ENCODE measurements around the gene PCDH1.

The PCDH1 gene

GRCh38 chr5:141832131-141832530, 46.1 kb downstream of the PCDH1 start:
- no peak overlapping the region for H2AFZ ChIP-seq
- no peak overlapping the region for H3K4me3 ChIP-seq (ENCODE audit: low read depth, low read length)
- H3K27ac ChIP-seq = peak overlapping the region; percentile 37
- no peaks in the 10 kb centered on the region for H3K9me3 ChIP-seq (ENCODE audit: control insufficient read depth, low read length)
- H3K4me2 ChIP-seq (ENCODE audit: low read length) = no peak overlapping the region
- no peaks in the 10 kb centered on the region for H3K79me2 ChIP-seq
- H3K9ac ChIP-seq = no peak overlapping the region
- no peaks in the 10 kb centered on the region for H3K36me3 ChIP-seq (ENCODE audit: control insufficient read depth, insufficient read depth, low read length)
- no peak for TF ChIP-seq CTCF (IDR thresholded peaks at IDR 0.05)
- H3K27me3 ChIP-seq (ENCODE audit: control insufficient read depth, insufficient read depth, low read length) = no peaks in the 10 kb centered on the region
- peaks cover 20% of the 10 kb centered on the region for H3K4me1 ChIP-seq

DNA sequence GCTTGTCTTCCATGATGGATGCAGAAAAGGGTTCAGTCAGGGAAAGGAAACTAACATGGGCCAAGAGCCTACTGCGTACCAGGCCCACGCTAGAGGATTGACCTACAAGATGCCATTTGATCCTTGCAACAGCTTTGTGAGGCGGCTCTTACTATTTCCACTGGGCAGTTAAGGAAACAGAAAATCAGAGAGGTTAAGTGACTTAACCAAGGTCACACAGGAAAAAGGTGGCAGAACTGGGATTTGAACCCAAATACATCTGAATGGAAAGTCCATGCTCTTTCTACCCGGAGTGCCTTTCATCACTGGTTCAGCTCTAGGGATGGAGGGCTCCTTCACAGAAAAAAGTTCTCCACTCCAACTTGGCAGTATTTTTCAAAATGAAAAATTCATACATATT, 50.0 kb downstream of the PCDH1 start:
- Histone ChIP-seq H3K4me2 (ENCODE audit: low read length) (no peak overlapping the region), H3K9me3 (ENCODE audit: control insufficient read depth, low read length) (no peaks in the 10 kb centered on the region), H3K79me2 (no peaks in the 10 kb centered on the region), H3K27ac (no peak overlapping the region), H3K4me1 (peaks cover 23% of the 10 kb centered on the region), H3K36me3 (ENCODE audit: control insufficient read depth, insufficient read depth, low read length) (no peaks in the 10 kb centered on the region), H2AFZ (no peak overlapping the region), H3K4me3 (ENCODE audit: low read depth, low read length) (no peak overlapping the region), H3K27me3 (ENCODE audit: control insufficient read depth, insufficient read depth, low read length) (no peaks in the 10 kb centered on the region), H3K9ac (no peak overlapping the region)
- no peak for TF ChIP-seq CTCF (IDR thresholded peaks at IDR 0.05)

DNA sequence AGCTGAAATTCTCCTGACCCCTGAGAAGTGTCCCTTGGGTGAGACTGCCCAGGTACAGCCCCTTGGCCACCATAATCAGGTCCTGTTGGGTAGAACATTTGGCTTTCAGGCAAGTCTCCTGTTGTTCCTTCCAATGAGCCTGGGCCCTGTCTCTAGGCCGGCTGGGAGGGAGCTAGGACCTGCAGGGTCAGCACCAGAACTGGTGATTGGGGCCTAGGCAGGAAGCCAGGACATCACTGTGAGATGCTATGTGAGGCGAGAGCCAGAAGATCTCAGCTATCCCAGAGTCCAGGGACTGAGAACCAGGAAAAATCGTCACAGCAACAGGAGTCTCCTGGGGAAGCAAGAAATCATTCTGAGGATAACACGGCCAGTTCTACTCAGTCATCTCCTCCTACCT, 51.5 kb downstream of the PCDH1 start:
- no peak for TF ChIP-seq CTCF (IDR thresholded peaks at IDR 0.05)
- H3K4me1 ChIP-seq = peaks cover 12% of the 10 kb centered on the region

GRCh38 chr5:141825791-141826560, 52.2 kb downstream of the PCDH1 start:
- Histone ChIP-seq H3K27ac (peak overlapping the region; percentile 21), H3K9me3 (ENCODE audit: control insufficient read depth, low read length) (no peaks in the 10 kb centered on the region), H3K4me3 (ENCODE audit: low read depth, low read length) (no peak overlapping the region), H2AFZ (peak overlapping the region; percentile 17), H3K4me1 (peaks cover 8% of the 10 kb centered on the region), H3K4me2 (ENCODE audit: low read length) (no peak overlapping the region), H3K36me3 (ENCODE audit: control insufficient read depth, insufficient read depth, low read length) (no peaks in the 10 kb centered on the region), H3K9ac (no peak overlapping the region), H3K27me3 (ENCODE audit: control insufficient read depth, insufficient read depth, low read length) (no peaks in the 10 kb centered on the region), H3K79me2 (no peaks in the 10 kb centered on the region)
- TF ChIP-seq CTCF (IDR thresholded peaks at IDR 0.05) = peak; percentile 44

More for the DNA sequence above, 51.5 kb downstream of the PCDH1 start:
- peak overlapping the region; percentile 17 for H2AFZ ChIP-seq
- no peaks in the 10 kb centered on the region for H3K79me2 ChIP-seq
- no peak overlapping the region for H3K4me2 ChIP-seq (ENCODE audit: low read length)
- no peak overlapping the region for H3K9ac ChIP-seq
- no peaks in the 10 kb centered on the region for H3K36me3 ChIP-seq (ENCODE audit: control insufficient read depth, insufficient read depth, low read length)
- H3K9me3 ChIP-seq (ENCODE audit: control insufficient read depth, low read length) = no peaks in the 10 kb centered on the region
- H3K27ac ChIP-seq = peak overlapping the region; percentile 33
- H3K27me3 ChIP-seq (ENCODE audit: control insufficient read depth, insufficient read depth, low read length) = no peaks in the 10 kb centered on the region
- H3K4me3 ChIP-seq (ENCODE audit: low read depth, low read length) = no peak overlapping the region

GRCh38 chr5:141825241-141825671, 53.0 kb downstream of the PCDH1 start:
- Histone ChIP-seq H3K36me3 (ENCODE audit: control insufficient read depth, insufficient read depth, low read length) (no peaks in the 10 kb centered on the region), H3K4me1 (peaks cover 8% of the 10 kb centered on the region), H3K9ac (no peak overlapping the region)

More at GRCh38 chr5:141825241-141825671, 53.0 kb downstream of the PCDH1 start:
- Histone ChIP-seq H3K27ac (no peak overlapping the region), H3K79me2 (no peaks in the 10 kb centered on the region), H2AFZ (no peak overlapping the region), H3K9me3 (ENCODE audit: control insufficient read depth, low read length) (no peaks in the 10 kb centered on the region), H3K4me2 (ENCODE audit: low read length) (no peak overlapping the region), H3K4me3 (ENCODE audit: low read depth, low read length) (no peak overlapping the region), H3K27me3 (ENCODE audit: control insufficient read depth, insufficient read depth, low read length) (no peaks in the 10 kb centered on the region)
- no peak for TF ChIP-seq CTCF (IDR thresholded peaks at IDR 0.05)
